Esophagus (tissue), 2 donors: ENCODE data around the gene POFUT2. TPM values are rescaled to one million over a fixed set of nuclear protein-coding genes. Genes with fewer than 3 reads are reported as not detected.
A peak's percentile ranks its signal among the peaks of the same experiment; 100 is the strongest.

ENCODE experiments used
- H3K27ac ChIP-seq, 2 donors: one replicate each; pipeline ENCODE4 v1.5.1; 2013; ENCODE audit warnings: low read depth in 2 of 2, mild to moderate bottlenecking in 2 of 2, inconsistent platforms in 1 of 2, low read length in 1 of 2, moderate library complexity in 1 of 2
- H3K27me3 ChIP-seq, 2 donors: one replicate each; pipeline ENCODE4 v1.6.1; 2013; ENCODE audit warnings: low read length in 2 of 2, control low read depth in 1 of 2, mild to moderate bottlenecking in 1 of 2; ENCODE audit not compliant: insufficient read depth in 2 of 2, control insufficient read depth in 1 of 2
- H3K36me3 ChIP-seq, 2 donors: one replicate each; pipeline ENCODE4 v1.6.1; 2013; ENCODE audit warnings: low read length in 1 of 2; ENCODE audit not compliant: control insufficient read depth in 2 of 2, insufficient read depth in 2 of 2
- H3K4me1 ChIP-seq, 2 donors: one replicate each; pipeline ENCODE4 v1.6.1; 2013; ENCODE audit warnings: low read length in 1 of 2; ENCODE audit not compliant: control insufficient read depth in 2 of 2, insufficient read depth in 2 of 2
- H3K4me3 ChIP-seq, 2 donors: one replicate each; pipeline ENCODE4 v1.5.1; 2013; ENCODE audit warnings: low read length in 2 of 2, mild to moderate bottlenecking in 2 of 2, low read depth in 1 of 2, moderate library complexity in 1 of 2
- H3K9me3 ChIP-seq, 2 donors: one replicate each; pipeline ENCODE4 v1.6.1; 2013; ENCODE audit warnings: mild to moderate bottlenecking in 2 of 2, low read depth in 1 of 2, low read length in 1 of 2, moderate library complexity in 1 of 2; ENCODE audit not compliant: control insufficient read depth in 2 of 2, insufficient read depth in 1 of 2
- WGBS, 2 donors: extraction: QIAGEN DNeasy Blood & Tissue Kit; methylation state at CpG; one replicate each; pipeline ENCODE4 v1.1.7; 2013; 5-methylcytosine and 5-hydroxymethylcytosine counted together
- polyA plus RNA-seq, 2 donors: library from polyadenylated mRNA; stranded (reverse); fragments of 200-250 nt; gene quantifications; one replicate each; pipeline ENCODE4 v1.2.3, GENCODE V29; 2013
- donor health status: healthy with polysubstance abuse.
- donor health status: Bipolar disorder and iron deficiency.

Gene POFUT2
- polyA plus RNA-seq, 2 donors, result 6.4 to 13.3 TPM

DNA sequence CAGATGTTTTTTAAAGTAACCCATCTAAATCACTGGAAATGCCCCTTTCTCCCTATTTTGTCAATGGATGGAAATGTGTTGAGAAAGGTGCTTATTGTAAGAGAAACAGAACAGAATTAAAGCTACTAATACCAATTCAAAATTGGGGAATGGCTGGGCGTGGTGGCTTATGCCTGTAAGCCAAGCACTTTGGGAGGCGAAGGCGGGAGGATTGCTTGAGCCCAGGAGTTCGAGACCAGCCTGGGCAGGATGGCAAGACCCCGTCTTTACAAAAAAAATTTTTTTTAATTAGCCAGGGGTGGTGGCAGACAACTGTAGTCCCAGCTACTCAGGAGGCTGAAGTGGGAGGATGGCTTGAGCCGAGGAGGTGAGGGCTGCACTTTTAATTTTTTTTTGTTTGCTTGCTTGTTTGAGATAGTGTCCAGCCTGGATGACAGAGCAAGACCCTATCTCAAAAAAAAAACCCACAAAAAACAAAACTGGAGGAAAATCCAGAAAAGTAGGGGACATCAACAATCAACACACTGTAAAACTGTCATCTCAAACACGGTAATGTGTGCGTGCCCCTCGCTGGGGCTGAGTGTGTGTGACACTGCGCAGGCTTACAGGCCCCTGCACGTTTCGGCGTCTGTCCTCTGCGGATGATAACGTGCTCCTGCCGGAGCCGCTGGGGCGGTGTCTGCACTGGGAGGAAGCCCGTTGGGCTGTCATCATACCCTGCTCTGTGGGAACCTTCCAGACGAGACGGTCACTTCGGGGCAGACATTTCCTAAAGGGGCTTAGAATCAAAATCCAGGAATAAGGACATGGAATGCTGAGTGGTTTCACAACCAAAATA lies 11.6 kb upstream of the POFUT2 start:
- Histone ChIP-seq H3K4me1 (peaks cover 0 to 3% of the 10 kb centered on the region in 2 donors), H3K9me3 (no peaks in the 10 kb centered on the region), H3K36me3 (no peaks in the 10 kb centered on the region), H3K27ac (no peak overlapping the region), H3K27me3 (no peaks in the 10 kb centered on the region), H3K4me3 (no peak overlapping the region)
- WGBS, 2 donors, result 74 to 82% methylated on average over 22 of the region's 22 CpGs

DNA sequence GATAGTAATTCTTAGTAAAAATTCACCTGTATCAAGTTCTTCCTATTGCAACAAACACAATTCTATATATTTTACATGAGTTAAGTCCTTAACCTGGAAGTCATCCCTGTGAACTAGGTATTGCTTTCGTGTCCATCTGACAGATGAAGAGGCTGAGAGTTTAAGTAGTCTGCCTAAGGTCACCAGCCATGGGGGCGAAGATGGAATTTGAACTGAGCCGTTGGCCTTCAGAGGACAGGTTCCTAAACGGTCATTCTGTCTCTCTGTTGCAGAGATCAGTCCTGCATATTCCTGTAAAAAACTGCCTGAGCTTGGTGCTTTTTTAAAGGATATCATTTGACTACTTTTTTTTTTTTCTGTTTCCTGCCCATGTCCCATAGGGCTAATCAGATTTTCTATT lies 10.2 kb upstream of the POFUT2 start:
- Histone ChIP-seq H3K4me1 (peaks cover 0 to 7% of the 10 kb centered on the region in 2 donors), H3K4me3 (no peak overlapping the region), H3K27me3 (no peaks in the 10 kb centered on the region), H3K36me3 (no peaks in the 10 kb centered on the region), H3K9me3 (no peaks in the 10 kb centered on the region), H3K27ac (no peak overlapping the region)
- WGBS, 2 donors, result 89 to 93% methylated on average over 4 of the region's 4 CpGs

DNA sequence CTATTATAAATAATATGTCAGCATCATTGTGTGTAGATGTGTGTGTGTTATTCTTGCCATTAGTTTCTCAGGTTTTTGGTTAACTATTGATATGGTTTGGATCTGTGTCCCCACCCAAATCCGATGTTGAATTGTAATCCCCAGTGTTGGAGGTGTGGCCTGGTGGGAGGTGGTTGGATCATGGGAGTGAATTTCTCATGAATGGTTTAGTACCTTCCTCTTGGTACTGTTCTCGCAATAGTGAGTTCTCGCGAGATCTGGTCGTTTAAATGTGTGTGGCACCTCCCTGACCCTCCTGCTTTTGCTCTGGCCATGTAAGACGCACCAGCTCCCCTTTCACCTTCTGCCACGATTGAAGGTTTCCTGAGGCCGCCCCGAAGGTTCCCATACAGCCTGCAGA lies 9.6 kb upstream of the POFUT2 start:
- no peaks in the 10 kb centered on the region for H3K36me3 ChIP-seq
- H3K4me3 ChIP-seq, result no peak overlapping the region
- WGBS, 2 donors, result 90 to 93% methylated on average over 9 of the region's 9 CpGs
- no peaks in the 10 kb centered on the region for H3K27me3 ChIP-seq
- H3K9me3 ChIP-seq, result no peaks in the 10 kb centered on the region
- peaks cover 0 to 10% of the 10 kb centered on the region in 2 donors for H3K4me1 ChIP-seq
- H3K27ac ChIP-seq, result no peak overlapping the region

DNA sequence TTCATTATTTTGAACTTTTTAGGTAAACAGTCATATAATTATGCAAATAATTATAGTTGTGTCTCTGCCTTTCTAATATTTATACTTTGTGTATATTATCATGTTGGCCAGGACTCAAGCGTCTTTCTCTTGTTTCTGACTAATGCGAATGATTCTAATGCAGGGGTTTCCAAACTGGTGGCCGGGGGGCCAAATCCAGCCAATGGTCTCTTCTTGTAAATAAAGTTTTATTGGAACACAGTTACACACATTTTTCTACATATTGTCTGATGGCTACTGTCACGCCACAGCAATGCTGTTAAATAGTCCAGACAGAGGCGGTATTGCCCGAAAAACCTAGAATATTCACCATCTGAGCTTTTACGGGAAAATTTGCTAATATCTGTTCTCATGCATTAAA lies 8.9 kb upstream of the POFUT2 start:
- H3K9me3 ChIP-seq, result no peaks in the 10 kb centered on the region
- no peaks in the 10 kb centered on the region for H3K27me3 ChIP-seq
- H3K4me1 ChIP-seq, result peaks cover 0 to 10% of the 10 kb centered on the region in 2 donors
- 95 to 96% methylated on average over 7 of the region's 7 CpGs for WGBS, 2 donors
- no peak overlapping the region for H3K4me3 ChIP-seq
- no peak overlapping the region for H3K27ac ChIP-seq
- H3K36me3 ChIP-seq, result no peaks in the 10 kb centered on the region

DNA sequence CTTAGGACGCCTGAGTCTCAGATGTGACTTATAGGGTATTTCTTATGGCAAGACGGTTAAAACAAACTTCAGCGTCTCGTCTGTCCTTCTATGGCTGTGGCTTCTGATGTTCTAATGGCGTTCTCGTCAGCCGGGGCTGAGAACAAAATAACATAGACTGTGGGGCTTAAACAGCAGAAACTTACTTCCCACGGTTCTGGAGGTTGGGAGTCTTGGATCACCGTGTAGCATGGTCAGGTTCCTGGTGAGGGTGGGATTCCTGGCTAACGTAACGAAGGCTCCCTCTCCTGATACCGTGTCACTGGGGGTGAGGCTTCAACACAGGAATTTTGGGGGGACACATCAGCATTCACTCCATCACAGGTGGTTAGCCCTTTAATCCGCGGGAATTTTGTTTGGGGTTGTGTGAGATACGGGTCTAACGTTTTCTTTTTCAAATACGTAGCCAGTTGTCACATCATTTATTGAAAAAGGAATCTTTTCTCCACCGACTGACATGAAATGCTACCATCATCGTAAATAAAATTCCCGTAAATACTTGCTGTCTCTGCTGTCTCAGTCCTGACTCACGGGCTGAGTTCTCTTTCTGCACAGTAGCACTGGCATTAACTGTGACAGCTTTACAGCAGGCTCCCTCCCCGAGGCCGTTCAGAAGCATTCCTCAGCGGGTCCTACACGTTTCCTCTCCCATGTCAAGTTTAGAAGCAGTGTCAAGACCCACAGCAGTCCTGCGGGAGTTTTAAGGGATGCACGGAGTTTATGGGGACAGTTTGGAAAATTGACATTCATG lies 8.1 kb upstream of the POFUT2 start:
- no peaks in the 10 kb centered on the region for H3K27me3 ChIP-seq
- H3K4me3 ChIP-seq, result no peak overlapping the region
- H3K4me1 ChIP-seq, result peaks cover 0 to 10% of the 10 kb centered on the region in 2 donors
- no peaks in the 10 kb centered on the region for H3K9me3 ChIP-seq
- H3K36me3 ChIP-seq, result no peaks in the 10 kb centered on the region
- WGBS, 2 donors, result 73 to 74% methylated on average over 27 of the region's 27 CpGs
- H3K27ac ChIP-seq, result peak overlapping the region; percentile 89 to 91

DNA sequence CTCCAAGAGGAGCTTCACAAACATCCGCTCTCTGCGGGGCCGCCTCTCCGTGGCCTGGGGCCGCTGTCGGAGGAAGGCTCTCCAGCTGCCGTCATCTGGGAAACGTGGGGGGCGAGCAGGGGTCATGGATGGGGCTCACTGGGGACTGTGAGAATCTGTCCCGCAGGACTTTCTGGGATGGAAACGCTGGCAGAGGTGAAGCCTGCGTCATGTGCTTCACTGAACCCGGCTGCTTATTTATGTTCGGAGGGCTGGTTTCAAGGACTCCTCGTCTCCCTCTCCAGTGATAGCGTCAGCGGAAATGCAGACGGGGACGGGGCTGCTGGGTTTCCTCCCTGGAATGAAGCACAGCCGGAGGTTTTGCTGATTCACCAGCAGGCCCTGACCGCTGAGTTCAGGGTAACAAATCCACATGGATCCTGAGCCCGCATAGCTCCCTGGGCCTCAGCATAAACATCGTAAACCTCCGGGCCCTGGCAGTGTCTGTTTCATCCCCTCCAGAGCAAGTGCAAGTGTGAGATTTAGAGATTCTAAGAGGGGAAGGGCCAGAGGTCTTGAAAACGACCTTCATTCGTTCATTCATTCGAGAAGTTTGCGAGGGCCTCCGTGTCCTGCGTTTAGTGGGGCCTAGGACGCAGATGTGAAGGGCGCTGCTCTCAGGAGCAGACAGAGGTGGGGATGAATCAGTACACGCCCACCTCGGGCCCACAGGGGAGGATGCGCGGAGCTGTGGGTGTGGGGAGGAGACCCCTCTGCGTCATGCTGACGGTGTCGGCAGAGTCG lies 7.0 kb upstream of the POFUT2 start:
- H3K27me3 ChIP-seq, result no peaks in the 10 kb centered on the region
- H3K4me3 ChIP-seq, result no peak overlapping the region
- H3K9me3 ChIP-seq, result no peaks in the 10 kb centered on the region
- no peaks in the 10 kb centered on the region for H3K36me3 ChIP-seq
- H3K4me1 ChIP-seq, result peaks cover 0 to 10% of the 10 kb centered on the region in 2 donors
- peak overlapping the region; percentile 89 to 91 for H3K27ac ChIP-seq
- 66 to 67% methylated on average over 40 of the region's 40 CpGs for WGBS, 2 donors

DNA sequence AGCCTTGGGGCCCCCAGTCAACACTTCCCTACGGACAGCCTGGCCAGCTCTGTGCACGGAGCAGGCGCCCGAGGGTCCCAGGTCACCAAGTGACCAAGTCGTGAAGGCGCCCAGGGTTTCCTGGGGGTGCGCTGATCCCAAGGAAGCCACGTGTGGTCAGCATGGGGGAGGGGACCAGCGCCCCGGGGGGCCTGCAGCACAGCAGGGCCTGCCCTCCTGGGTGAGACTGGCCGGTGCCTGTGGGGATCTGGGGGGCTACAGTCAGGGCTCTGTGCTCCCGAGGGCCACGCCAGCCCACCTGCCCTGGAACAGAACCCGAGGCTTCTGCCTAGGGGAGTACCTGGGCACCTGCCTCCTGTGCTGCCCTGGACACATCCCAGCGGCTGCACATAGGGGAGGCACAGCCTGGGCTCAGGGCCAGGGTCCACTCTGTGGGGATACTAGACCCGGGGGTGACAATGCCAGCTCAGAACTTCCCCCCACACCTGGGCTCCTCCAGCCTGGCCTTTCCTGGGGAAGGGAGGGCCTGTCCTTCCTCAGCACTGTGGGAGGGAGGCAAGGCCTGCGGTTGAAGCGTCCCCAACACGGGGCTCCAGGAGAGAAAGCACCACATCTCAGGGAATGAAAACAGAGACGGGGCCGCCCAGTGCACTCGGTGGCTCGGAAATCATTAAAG lies 6.2 kb upstream of the POFUT2 start:
- no peaks in the 10 kb centered on the region for H3K27me3 ChIP-seq
- no peak overlapping the region for H3K4me3 ChIP-seq
- no peaks in the 10 kb centered on the region for H3K9me3 ChIP-seq
- peaks cover 0 to 10% of the 10 kb centered on the region in 2 donors for H3K4me1 ChIP-seq
- 74 to 75% methylated on average over 23 of the region's 23 CpGs for WGBS, 2 donors
- no peaks in the 10 kb centered on the region for H3K36me3 ChIP-seq
- peak overlapping the region; percentile 89 to 91 for H3K27ac ChIP-seq

DNA sequence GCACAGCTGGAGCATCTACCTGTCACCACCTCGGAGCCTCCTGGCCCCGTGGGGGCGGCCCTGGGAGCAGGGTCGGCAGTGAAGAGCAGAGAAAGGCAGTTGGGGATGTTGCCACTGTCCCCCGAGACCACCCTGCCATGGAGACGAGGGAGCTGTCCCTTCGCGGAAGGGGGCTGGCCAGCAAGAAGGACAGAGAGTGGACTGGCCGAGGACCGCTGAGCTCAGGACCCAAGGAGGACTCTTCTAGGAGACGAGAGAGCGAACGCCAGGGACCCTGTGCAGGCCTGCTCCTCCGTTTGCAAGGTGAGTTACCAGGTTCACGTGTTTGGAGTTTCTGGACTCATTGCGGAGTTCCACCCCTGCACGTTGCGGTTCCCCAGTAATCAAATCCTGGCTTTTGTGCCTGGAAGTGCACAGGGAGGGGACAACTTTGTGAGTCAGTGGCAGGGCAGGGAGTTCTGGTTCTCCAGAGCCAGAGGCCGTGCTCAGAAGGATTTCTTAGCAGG lies 5.6 kb upstream of the POFUT2 start:
- Histone ChIP-seq H3K27me3 (no peaks in the 10 kb centered on the region), H3K4me1 (peaks cover 0 to 13% of the 10 kb centered on the region in 2 donors), H3K4me3 (no peak overlapping the region), H3K36me3 (no peaks in the 10 kb centered on the region), H3K27ac (peak overlapping the region; percentile 89 to 91), H3K9me3 (no peaks in the 10 kb centered on the region)
- WGBS, 2 donors, result 68 to 74% methylated on average over 19 of the region's 19 CpGs
